Ishikawa (cell line): ENCODE results near the gene KIAA1671.

Experiments used
- CEBPB ChIP-seq: IDR thresholded peaks from 2 replicates; pipeline ENCODE4 v1.6.1; 2012
- CREB1 ChIP-seq: IDR thresholded peaks from 2 replicates; pipeline ENCODE4 v1.6.1; 2012; ENCODE audit warnings: low read depth
- EGR1 ChIP-seq: IDR thresholded peaks from 2 replicates; pipeline ENCODE4 v1.6.1; 2012
- EP300 ChIP-seq: IDR thresholded peaks from 2 replicates; pipeline ENCODE4 v1.6.1; 2012; ENCODE audit warnings: borderline replicate concordance
- FOXM1 ChIP-seq: IDR thresholded peaks from 2 replicates; pipeline ENCODE4 v1.6.1; 2012; ENCODE audit warnings: low read depth, borderline replicate concordance
- NFIC ChIP-seq: IDR thresholded peaks from 2 replicates; pipeline ENCODE4 v1.6.1; 2012
- RAD21 ChIP-seq: IDR thresholded peaks from 2 replicates; pipeline ENCODE4 v1.6.1; 2012; ENCODE audit warnings: low read depth
- TAF1 ChIP-seq: IDR thresholded peaks from 2 replicates; pipeline ENCODE4 v1.6.1; 2012; ENCODE audit warnings: low read depth, mild to moderate bottlenecking
- TCF12 ChIP-seq: IDR thresholded peaks from 2 replicates; pipeline ENCODE4 v1.6.1; 2012; ENCODE audit warnings: low read depth
- TEAD4 ChIP-seq: IDR thresholded peaks from 2 replicates; pipeline ENCODE4 v1.6.1; 2012
- YY1 ChIP-seq: IDR thresholded peaks from 2 replicates; pipeline ENCODE4 v1.6.1; 2012; ENCODE audit warnings: low read depth
- ZBTB7A ChIP-seq: IDR thresholded peaks from 2 replicates; pipeline ENCODE4 v1.6.1; 2012; ENCODE audit warnings: low read depth
- TF ChIP-seq, protein P1 (sequence below): IDR thresholded peaks from 2 replicates; pipeline ENCODE4 v1.6.1; 2012; ENCODE audit warnings: low read depth, mild to moderate bottlenecking
- TF ChIP-seq, protein P2 (sequence below): IDR thresholded peaks from 2 replicates; pipeline ENCODE4 v1.6.1; 2012
- TF ChIP-seq, protein P3 (sequence below): IDR thresholded peaks from 2 replicates; pipeline ENCODE4 v1.6.1; 2012

KIAA1671 gene

DNA sequence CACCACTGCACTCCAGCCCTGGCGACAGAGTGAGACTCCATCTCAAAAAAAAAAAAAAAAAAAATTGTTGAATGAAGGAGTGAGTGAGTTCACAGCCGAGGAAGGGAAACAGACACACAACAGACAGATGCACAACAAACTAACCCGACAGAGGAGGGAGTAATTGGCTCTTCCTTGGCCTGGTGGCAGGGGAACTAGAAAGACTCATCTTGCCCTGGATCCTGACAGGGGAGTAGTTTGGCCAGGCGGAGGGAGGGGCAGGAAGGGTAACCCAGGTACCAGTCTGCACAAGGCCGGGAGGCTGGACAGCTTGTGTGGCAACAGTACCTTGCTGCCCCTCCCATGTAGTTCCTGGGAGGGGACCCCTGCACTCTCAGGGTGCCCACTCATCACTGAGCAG, 106.9 kb downstream of the KIAA1671 start:
- TF ChIP-seq CREB1 (no peak), EP300 (no peak)
- TF ChIP-seq, protein P1, sequence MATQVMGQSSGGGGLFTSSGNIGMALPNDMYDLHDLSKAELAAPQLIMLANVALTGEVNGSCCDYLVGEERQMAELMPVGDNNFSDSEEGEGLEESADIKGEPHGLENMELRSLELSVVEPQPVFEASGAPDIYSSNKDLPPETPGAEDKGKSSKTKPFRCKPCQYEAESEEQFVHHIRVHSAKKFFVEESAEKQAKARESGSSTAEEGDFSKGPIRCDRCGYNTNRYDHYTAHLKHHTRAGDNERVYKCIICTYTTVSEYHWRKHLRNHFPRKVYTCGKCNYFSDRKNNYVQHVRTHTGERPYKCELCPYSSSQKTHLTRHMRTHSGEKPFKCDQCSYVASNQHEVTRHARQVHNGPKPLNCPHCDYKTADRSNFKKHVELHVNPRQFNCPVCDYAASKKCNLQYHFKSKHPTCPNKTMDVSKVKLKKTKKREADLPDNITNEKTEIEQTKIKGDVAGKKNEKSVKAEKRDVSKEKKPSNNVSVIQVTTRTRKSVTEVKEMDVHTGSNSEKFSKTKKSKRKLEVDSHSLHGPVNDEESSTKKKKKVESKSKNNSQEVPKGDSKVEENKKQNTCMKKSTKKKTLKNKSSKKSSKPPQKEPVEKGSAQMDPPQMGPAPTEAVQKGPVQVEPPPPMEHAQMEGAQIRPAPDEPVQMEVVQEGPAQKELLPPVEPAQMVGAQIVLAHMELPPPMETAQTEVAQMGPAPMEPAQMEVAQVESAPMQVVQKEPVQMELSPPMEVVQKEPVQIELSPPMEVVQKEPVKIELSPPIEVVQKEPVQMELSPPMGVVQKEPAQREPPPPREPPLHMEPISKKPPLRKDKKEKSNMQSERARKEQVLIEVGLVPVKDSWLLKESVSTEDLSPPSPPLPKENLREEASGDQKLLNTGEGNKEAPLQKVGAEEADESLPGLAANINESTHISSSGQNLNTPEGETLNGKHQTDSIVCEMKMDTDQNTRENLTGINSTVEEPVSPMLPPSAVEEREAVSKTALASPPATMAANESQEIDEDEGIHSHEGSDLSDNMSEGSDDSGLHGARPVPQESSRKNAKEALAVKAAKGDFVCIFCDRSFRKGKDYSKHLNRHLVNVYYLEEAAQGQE, result no peak
- TF ChIP-seq, protein P2, sequence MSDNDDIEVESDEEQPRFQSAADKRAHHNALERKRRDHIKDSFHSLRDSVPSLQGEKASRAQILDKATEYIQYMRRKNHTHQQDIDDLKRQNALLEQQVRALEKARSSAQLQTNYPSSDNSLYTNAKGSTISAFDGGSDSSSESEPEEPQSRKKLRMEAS, result no peak

DNA sequence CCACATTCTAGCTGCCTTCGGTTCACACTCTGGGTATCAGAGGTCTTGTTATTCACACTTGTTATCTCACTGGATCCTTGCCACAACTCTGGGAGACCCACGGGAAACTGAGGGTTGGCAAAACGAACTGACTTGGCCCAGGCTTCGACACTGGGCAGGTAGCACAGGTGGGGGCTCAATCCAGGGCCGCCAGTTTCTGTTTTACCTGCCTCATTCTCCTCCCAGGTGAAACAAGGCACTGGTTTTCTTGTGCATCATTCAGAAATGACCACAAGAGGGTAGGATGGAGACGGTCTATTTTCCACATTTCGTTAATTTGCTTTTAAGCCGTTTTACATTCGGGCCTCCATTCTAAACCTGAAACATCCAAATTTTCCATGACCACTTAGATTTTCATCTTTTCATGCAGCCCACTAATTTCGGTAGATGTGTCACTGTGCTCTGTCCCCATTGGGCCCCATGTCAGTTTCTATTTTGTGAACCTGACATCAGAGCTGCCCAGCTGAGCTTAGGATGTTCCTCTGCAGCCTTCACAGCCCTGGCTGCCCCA, 108.1 kb downstream of the KIAA1671 start:
- TF ChIP-seq NFIC (no peak), FOXM1 (no peak), CEBPB (no peak), EP300 (no peak), RAD21 (no peak)
- TF ChIP-seq, protein P3, sequence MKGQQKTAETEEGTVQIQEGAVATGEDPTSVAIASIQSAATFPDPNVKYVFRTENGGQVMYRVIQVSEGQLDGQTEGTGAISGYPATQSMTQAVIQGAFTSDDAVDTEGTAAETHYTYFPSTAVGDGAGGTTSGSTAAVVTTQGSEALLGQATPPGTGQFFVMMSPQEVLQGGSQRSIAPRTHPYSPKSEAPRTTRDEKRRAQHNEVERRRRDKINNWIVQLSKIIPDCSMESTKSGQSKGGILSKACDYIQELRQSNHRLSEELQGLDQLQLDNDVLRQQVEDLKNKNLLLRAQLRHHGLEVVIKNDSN, result no peak

DNA sequence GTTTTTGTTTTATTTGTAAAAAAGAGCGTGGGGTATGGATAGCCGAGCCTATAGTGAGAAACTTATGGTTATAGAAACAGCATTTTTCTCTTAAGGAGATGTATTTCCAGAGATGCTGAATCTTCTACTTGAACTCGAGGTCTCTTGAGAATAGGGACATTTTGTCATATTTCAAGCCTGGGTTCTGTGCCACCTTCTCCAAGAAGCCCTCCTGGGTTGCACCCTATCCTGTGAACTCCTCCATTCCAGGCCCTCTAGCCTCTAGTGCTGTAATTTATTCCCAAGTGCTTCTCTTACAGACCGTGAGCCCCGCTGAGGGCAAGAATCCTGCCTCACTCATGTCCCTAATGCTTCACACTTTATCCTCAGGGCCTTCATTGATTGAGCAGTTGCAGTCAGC, 108.6 kb downstream of the KIAA1671 start:
- TF ChIP-seq CREB1 (no peak), TEAD4 (no peak), EP300 (no peak), YY1 (no peak), RAD21 (no peak), CEBPB (no peak), FOXM1 (no peak), NFIC (no peak), EGR1 (no peak), TCF12 (no peak), TAF1 (no peak), ZBTB7A (no peak)
- TF ChIP-seq, protein P3, result no peak
- TF ChIP-seq, protein P2, result no peak
- TF ChIP-seq, protein P1, result no peak

DNA sequence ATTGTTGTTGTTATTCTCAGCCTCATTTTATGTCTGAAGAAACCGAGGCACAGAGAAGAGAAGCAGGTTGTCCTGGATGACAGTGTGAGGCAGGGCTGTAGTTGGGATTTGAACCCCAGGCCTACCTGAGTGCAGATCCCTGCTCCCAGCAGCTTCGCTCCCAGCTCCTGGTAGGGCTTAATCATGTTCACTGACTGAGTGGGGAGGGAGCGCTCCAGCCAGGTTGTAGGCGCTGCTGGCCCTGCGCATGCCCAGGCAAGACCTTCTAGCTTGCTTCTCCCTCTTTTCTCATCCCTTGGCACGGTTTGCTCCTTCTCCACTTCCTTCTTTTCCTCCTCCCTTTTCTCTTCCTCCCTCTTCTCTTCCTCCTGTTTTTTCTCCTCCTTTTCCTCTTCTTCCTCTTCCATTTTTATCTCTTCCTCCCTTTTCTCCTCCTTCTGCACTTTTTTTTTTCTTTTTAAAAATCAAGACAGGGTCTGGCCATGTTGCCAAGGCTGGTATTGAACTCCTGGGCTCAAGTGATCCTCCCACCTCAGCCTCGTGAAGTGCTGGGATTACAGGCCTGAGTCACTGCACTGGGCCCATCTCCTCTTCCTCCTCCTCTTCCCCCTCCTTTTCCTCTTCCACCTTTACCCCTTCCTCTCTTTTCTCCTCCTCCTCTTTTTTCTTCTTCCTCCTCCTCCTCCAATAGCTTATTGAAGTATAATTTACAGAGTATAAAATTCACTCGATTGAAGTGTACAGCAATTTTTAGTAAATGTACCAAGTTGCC, 109.3 kb downstream of the KIAA1671 start:
- no peak for TF ChIP-seq NFIC
- no peak for TF ChIP-seq TEAD4
- no peak for TF ChIP-seq YY1
- no peak for TF ChIP-seq EP300
- TF ChIP-seq, protein P1, result no peak
- TF ChIP-seq FOXM1, result no peak
- no peak for TF ChIP-seq TAF1
- no peak for TF ChIP-seq ZBTB7A
- no peak for TF ChIP-seq RAD21
- no peak for TF ChIP-seq CEBPB
- no peak for TF ChIP-seq EGR1
- TF ChIP-seq, protein P3, result no peak
- no peak for TF ChIP-seq CREB1
- TF ChIP-seq TCF12, result no peak
- TF ChIP-seq, protein P2, result no peak
